IPS-18c (cell line): ENCODE data around the gene NSMCE3.

Source experiments
- H3K4me3 ChIP-seq: 2 replicates; pipeline ENCODE4 v1.7.0; 2013; ENCODE audit warnings: low read depth, mild to moderate bottlenecking, low read length, moderate library complexity; ENCODE audit not compliant: insufficient read depth
- H3K9me3 ChIP-seq: one replicate; pipeline ENCODE4 v1.6.1; 2013; ENCODE audit warnings: mild to moderate bottlenecking, low read length, moderate library complexity; ENCODE audit not compliant: control insufficient read depth, insufficient read depth

Gene NSMCE3

DNA sequence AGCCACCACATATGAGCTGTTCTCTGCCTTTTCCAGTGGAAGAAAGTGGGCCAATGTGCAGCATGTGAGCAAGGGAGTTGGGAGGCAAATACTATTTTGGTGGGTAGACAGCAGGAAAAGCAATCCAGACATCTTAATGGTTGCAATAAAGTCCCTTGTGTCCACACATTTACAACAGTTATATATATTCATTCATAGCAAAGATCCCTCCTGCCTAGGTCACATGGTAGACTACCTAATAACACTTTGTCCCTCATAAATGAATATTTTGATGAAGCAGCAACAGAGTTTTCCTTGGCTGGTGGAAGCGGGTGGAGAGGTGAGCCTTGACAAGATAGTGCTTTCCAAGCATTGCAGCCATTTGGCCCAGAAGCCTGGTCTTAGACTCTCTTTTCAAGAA lies 6.2 kb upstream of the NSMCE3 start:
- H3K4me3 ChIP-seq, result no peak overlapping the region
- no peaks in the 10 kb centered on the region for H3K9me3 ChIP-seq

GRCh38 chr15:29274946-29275345 lies 5.3 kb upstream of the NSMCE3 start:
- no peaks in the 10 kb centered on the region for H3K9me3 ChIP-seq
- no peak overlapping the region for H3K4me3 ChIP-seq

- no peak overlapping the region for H3K4me3 ChIP-seq
Measured at GRCh38 chr15:29272219-29272618, 2.6 kb upstream of the NSMCE3 start.

GRCh38 chr15:29270976-29271375 lies 1.4 kb upstream of the NSMCE3 start:
- Histone ChIP-seq H3K9me3 (no peaks in the 10 kb centered on the region), H3K4me3 (no peak overlapping the region)

More at GRCh38 chr15:29272219-29272618, 2.6 kb upstream of the NSMCE3 start:
- H3K9me3 ChIP-seq, result no peaks in the 10 kb centered on the region

DNA sequence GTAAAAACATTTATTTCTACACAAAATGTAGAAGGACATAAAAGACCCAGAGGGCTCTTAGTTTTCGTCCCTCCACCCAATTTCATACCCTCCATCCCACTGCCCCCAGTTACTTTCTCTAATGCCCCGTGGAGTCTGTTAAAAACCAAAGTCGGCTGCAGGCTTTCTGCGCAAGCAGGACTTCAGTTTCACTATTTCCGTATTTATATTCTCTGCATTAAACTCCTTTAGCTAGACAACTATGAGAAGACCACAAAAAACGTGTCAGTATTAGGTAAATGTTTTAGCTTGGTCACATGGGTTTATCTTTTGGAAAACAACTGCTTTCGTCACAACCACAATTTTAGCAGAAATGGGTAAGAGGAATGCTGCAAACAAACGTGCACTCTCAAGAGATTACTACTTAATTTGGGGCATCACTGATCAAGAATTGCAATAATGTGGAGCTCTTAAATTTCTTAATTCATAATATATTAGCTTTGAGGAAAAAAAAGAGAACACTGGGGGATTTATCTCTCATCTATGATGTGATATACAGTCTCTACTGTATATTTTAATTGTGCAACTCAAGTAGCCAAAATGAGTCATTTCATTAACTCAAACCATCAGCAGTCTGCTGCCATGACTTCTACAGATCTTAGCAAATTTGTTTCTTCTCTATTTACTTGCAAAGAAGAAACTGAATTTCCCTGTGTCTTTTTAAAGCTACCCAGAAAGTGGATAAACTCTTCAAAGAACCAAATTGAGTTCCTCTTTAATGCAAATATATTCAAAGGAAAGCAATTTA lies 740 bp upstream of the NSMCE3 start:
- Histone ChIP-seq H3K9me3 (no peaks in the 10 kb centered on the region), H3K4me3 (peak overlapping the region; percentile 82)

DNA sequence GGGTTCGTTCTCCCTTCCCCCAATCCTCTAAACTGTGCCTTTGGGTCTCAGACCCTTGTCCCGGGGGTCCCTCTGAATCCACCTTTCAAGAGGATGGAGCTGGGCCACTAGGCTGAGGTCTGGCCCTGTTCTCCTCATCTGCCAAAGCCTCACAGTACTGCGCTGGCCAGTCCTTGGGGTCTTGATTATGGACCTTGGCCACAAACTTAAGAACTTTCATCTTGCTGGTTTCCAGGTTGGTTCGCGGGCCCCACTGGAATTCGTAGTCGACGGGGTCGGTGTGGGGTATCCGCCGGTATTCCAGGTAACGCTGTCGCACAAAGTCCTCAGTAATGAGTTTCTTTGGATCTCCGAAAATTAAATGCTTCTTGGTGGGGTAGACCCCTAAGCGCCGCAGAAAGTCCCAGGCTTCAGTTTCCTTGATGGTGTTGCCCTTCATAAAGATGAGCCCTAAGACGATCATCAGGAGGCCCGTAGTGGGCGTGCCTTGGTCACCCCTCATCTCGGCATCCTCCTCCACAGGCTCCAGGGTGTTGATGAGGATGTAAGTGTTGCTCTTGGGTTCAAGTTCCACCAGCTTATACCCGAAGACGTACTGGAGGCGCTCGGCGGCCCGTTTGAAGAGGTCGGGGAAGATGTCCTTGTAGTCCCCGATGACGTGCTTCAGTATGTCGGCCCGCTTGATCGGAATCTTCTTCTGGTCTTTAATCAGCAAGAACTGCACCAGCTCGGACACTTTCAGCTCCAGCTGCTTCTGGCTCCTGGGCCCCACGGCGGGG lies 727 bp downstream of the NSMCE3 start:
- H3K4me3 ChIP-seq, result peak overlapping the region; percentile 82
- no peaks in the 10 kb centered on the region for H3K9me3 ChIP-seq

DNA sequence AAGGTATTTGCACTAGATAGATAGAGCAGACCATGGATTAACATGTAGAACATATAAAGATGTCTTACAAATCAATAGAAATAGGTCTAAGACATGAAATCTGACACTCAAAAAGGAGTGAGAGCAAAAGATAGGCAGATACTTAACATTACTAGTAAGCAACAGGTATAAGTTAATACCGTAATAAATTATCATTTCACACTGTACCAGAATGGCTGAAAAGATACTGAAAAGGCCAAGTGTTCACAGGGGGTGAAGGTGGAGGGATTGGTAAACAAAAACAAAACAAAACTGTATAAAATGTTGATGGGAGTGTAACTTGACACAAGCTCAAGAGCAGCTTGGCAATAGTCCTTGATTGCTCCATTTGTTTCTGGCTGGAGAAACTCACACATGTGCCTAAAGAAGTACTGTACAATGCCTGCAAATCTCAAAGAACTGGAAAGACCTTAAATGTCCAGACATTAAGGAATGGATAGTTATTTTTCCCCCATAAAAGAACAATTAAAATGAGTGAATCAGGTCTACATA lies 3.5 kb downstream of the NSMCE3 start:
- Histone ChIP-seq H3K9me3 (no peaks in the 10 kb centered on the region), H3K4me3 (no peak overlapping the region)

DNA sequence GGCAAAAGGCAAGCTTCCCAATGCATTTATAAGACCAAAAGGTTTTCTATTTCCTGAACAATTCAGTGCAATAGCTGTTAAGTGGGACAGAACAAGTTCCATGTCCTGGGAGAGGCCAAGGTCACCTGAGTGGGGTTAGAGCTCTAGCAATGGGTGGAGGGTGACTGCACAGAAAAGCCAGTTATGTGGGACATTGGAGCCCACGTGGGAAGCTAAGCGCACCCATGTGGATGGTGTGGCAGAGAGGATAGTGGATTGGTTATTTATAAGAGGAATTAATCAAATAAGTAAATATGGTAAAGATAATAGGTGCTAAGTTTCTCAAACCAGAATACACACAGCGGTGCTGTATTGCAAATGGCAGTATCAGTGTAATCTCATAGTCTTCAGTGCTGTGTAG lies 6.3 kb downstream of the NSMCE3 start:
- no peaks in the 10 kb centered on the region for H3K9me3 ChIP-seq
- H3K4me3 ChIP-seq, result no peak overlapping the region

GRCh38 chr15:29262738-29263137 lies 6.9 kb downstream of the NSMCE3 start:
- no peaks in the 10 kb centered on the region for H3K9me3 ChIP-seq
- no peak overlapping the region for H3K4me3 ChIP-seq

GRCh38 chr15:29260896-29261295 lies 8.7 kb downstream of the NSMCE3 start:
- H3K4me3 ChIP-seq, result no peak overlapping the region
- H3K9me3 ChIP-seq, result no peaks in the 10 kb centered on the region

GRCh38 chr15:29259233-29259632 lies 10.4 kb downstream of the NSMCE3 start:
- no peaks in the 10 kb centered on the region for H3K9me3 ChIP-seq
- no peak overlapping the region for H3K4me3 ChIP-seq

DNA sequence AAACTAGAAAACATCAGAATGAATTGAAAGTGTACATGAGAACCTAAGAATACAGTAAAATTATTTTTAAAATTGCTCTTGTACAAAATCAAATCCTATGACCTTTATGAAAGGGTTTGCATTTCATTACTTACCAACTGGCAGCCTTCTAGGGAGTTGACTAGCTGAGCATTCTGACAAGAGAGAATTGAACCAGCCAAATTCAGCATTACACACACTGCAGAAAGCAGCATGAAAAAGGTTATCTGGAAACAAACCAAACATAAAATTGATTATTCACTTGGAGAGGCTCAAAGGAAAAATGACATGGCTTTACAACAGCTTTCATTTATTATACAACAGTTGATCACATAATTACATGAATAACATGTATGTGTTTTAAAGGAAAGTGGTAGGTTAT lies 17.4 kb downstream of the NSMCE3 start:
- Histone ChIP-seq H3K4me3 (no peak overlapping the region), H3K9me3 (no peaks in the 10 kb centered on the region)

DNA sequence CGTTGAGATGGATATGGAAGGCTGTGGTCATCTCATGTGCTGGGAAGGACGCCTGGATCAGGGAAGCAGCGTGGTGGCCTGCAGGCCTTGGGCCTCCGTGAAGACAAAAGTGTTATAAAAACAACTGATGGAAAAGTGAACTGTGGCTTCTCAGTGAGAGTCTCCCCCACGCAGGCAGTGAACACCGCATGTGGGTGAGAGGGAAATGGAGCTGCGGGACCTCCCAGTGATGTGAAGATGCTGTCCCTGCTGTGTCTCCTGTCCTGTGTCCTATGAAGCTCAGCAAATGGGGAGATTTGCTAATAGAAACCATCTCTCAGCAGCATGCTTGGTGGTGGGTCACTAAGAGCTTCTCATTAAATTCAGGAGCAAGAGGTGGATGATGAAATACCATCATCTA lies 25.1 kb downstream of the NSMCE3 start:
- Histone ChIP-seq H3K9me3 (no peaks in the 10 kb centered on the region), H3K4me3 (no peak overlapping the region)

- H3K9me3 ChIP-seq, result no peaks in the 10 kb centered on the region
- no peak overlapping the region for H3K4me3 ChIP-seq
Measured at GRCh38 chr15:29244123-29244522, 25.5 kb downstream of the NSMCE3 start.

GRCh38 chr15:29242456-29243242 lies 27.0 kb downstream of the NSMCE3 start:
- Histone ChIP-seq H3K9me3 (no peaks in the 10 kb centered on the region), H3K4me3 (no peak overlapping the region)

- Histone ChIP-seq H3K9me3 (no peaks in the 10 kb centered on the region), H3K4me3 (no peak overlapping the region)
Measured at GRCh38 chr15:29241207-29241606, 28.4 kb downstream of the NSMCE3 start.

- peaks cover 2% of the 10 kb centered on the region for H3K9me3 ChIP-seq
- H3K4me3 ChIP-seq, result no peak overlapping the region
Measured at GRCh38 chr15:29239395-29239794, 30.2 kb downstream of the NSMCE3 start.
